MM.1S (cell line): ENCODE measurements around the gene BPIFA3.

Experiments
- EZH2phosphoT487 ChIP-seq: fragments of 300-600 bp; sonication (generic); IDR thresholded peaks from 2 replicates; pipeline ENCODE4 v1.6.1; 2018; ENCODE audit warnings: antibody characterized with exemption, low read length
- TF ChIP-seq, protein P1 (sequence below): fragments of 300-600 bp; sonication (generic); IDR thresholded peaks from 2 replicates; pipeline ENCODE4 v1.5.1; 2016; ENCODE audit warnings: antibody characterized with exemption, low read length, mixed read lengths

DNA sequence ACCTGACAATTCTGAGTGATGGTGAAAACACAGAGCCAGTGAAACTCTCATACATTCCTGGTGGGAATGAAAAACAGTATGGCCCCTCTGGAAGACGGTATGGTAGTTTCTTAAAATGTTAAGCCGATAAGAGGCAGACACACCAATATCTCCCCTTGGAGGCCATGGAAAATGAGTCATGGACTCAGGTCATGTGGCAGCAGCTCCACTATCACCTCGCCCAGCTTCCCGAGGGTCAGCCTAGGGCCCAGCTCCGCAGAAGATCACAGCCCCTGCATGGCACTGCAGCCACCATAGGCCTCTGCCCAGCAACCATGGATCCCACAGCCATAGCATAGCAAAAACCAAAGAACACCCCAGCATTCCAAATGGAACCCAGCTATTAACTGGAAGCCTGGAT lies 40.1 kb downstream of the BPIFA3 start:
- TF ChIP-seq, protein P1, sequence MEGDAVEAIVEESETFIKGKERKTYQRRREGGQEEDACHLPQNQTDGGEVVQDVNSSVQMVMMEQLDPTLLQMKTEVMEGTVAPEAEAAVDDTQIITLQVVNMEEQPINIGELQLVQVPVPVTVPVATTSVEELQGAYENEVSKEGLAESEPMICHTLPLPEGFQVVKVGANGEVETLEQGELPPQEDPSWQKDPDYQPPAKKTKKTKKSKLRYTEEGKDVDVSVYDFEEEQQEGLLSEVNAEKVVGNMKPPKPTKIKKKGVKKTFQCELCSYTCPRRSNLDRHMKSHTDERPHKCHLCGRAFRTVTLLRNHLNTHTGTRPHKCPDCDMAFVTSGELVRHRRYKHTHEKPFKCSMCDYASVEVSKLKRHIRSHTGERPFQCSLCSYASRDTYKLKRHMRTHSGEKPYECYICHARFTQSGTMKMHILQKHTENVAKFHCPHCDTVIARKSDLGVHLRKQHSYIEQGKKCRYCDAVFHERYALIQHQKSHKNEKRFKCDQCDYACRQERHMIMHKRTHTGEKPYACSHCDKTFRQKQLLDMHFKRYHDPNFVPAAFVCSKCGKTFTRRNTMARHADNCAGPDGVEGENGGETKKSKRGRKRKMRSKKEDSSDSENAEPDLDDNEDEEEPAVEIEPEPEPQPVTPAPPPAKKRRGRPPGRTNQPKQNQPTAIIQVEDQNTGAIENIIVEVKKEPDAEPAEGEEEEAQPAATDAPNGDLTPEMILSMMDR, result no peak
- no peak for TF ChIP-seq EZH2phosphoT487
